ENCODE results near the gene RSPRY1.

GRCh38 chr16:57283959-57284208, 97.8 kb downstream of the RSPRY1 start:
- TF ChIP-seq, protein P1, sequence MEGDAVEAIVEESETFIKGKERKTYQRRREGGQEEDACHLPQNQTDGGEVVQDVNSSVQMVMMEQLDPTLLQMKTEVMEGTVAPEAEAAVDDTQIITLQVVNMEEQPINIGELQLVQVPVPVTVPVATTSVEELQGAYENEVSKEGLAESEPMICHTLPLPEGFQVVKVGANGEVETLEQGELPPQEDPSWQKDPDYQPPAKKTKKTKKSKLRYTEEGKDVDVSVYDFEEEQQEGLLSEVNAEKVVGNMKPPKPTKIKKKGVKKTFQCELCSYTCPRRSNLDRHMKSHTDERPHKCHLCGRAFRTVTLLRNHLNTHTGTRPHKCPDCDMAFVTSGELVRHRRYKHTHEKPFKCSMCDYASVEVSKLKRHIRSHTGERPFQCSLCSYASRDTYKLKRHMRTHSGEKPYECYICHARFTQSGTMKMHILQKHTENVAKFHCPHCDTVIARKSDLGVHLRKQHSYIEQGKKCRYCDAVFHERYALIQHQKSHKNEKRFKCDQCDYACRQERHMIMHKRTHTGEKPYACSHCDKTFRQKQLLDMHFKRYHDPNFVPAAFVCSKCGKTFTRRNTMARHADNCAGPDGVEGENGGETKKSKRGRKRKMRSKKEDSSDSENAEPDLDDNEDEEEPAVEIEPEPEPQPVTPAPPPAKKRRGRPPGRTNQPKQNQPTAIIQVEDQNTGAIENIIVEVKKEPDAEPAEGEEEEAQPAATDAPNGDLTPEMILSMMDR (IDR thresholded peaks at IDR 0.05): no peak
- no peak for TF ChIP-seq ZFX (IDR thresholded peaks at IDR 0.05; ENCODE audit: borderline replicate concordance)
